Mucosa of descending colon (tissue), 3 donors: ENCODE measurements around the gene CBLN1. TPM values are rescaled to one million over a fixed set of nuclear protein-coding genes. Genes with fewer than 3 reads are reported as not detected.

Source experiments
- ATAC-seq: fragments of 200-7000 bp; cut with Tn5 transposase; one replicate; pipeline ENCODE4 v1.9.1; 2020; ENCODE audit warnings: mild to moderate bottlenecking, moderate library complexity
- DNase-seq, 3 donors: peaks; one replicate each; pipeline ENCODE4 v3.0.0-alpha.2; 2020
- H3K36me3 ChIP-seq: fragments of 200-600 bp; one replicate; pipeline ENCODE4 v1.8.0; 2021; ENCODE audit warnings: low read depth, mild to moderate bottlenecking
- H3K4me1 ChIP-seq: fragments of 200-600 bp; one replicate; pipeline ENCODE4 v1.8.0; 2021; ENCODE audit warnings: low read depth, mild to moderate bottlenecking
- H3K4me3 ChIP-seq: fragments of 200-600 bp; one replicate; pipeline ENCODE4 v1.8.0; 2021; ENCODE audit warnings: mild to moderate bottlenecking
- H3K9me3 ChIP-seq: fragments of 200-600 bp; one replicate; pipeline ENCODE4 v1.8.0; 2021; ENCODE audit warnings: mild to moderate bottlenecking
- intact Hi-C, 2 donors: fragments of 100-400 bp; cut with DNase I in 1 of 2; cut with micrococcal nuclease in 1 of 2; formaldehyde crosslinking; loops; one replicate each; pipeline versions ENCODE4 v1.11.0 to v1.11.1; 2022; cut with DNase I, micrococcal nuclease
- total RNA-seq, 3 donors: library from RNA; stranded (reverse); fragmentation: NEBNext Ultra II Directional in 2 of 3; extraction: Animal tissue kit (Norgen Biotek cat#: 25700) in 2 of 3; gene quantifications; one replicate each; pipeline versions ENCODE4 v1.2.1 to v1.2.4, GENCODE V29; 2021 to 2023
- TF ChIP-seq, protein P1 (sequence below): fragments of 200-600 bp; IDR thresholded peaks from one replicate; pipeline ENCODE4 v1.8.0; 2022; ENCODE audit warnings: antibody characterized with exemption, mild to moderate bottlenecking
- donor health status: DM: no; HTN: no; CAD: no; lungs with moderate emphysema.
- donor health status: DM: no; HTN: no; CAD: no.
- donor health status: DM: no; HTN: yes; CAD: no.

The CBLN1 gene
- total RNA-seq, 3 donors from 2014 or later, result 0.29 to 0.76 (median 0.70) TPM

DNA sequence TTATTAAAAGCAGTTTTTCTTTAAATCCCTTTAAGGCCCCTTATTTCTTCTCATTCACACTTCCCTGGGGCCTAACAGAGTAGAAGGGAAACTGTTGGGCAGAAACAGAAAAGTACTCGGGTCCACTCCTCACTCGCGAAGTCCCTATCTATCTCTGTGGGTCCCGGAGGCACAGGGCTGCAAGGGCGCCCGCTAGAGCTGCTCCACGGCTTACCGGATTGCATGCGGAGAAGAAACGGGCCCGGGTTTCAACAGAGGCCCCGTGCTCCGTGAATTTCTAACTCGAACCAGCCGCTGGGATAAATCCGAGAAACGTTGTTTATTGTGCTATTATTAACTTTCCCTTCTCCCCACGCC, 4.3 kb downstream of the CBLN1 start:
- intact Hi-C loops, result no loop called here
- TF ChIP-seq, protein P1, sequence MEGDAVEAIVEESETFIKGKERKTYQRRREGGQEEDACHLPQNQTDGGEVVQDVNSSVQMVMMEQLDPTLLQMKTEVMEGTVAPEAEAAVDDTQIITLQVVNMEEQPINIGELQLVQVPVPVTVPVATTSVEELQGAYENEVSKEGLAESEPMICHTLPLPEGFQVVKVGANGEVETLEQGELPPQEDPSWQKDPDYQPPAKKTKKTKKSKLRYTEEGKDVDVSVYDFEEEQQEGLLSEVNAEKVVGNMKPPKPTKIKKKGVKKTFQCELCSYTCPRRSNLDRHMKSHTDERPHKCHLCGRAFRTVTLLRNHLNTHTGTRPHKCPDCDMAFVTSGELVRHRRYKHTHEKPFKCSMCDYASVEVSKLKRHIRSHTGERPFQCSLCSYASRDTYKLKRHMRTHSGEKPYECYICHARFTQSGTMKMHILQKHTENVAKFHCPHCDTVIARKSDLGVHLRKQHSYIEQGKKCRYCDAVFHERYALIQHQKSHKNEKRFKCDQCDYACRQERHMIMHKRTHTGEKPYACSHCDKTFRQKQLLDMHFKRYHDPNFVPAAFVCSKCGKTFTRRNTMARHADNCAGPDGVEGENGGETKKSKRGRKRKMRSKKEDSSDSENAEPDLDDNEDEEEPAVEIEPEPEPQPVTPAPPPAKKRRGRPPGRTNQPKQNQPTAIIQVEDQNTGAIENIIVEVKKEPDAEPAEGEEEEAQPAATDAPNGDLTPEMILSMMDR, result no peak
- peaks cover 10% of the 10 kb centered on the region for H3K4me1 ChIP-seq
- no peak overlapping the region for H3K4me3 ChIP-seq
- ATAC-seq (no peak), DNase-seq (no peak)
- H3K9me3 ChIP-seq, result no peaks in the 10 kb centered on the region
- H3K36me3 ChIP-seq, result no peaks in the 10 kb centered on the region

DNA sequence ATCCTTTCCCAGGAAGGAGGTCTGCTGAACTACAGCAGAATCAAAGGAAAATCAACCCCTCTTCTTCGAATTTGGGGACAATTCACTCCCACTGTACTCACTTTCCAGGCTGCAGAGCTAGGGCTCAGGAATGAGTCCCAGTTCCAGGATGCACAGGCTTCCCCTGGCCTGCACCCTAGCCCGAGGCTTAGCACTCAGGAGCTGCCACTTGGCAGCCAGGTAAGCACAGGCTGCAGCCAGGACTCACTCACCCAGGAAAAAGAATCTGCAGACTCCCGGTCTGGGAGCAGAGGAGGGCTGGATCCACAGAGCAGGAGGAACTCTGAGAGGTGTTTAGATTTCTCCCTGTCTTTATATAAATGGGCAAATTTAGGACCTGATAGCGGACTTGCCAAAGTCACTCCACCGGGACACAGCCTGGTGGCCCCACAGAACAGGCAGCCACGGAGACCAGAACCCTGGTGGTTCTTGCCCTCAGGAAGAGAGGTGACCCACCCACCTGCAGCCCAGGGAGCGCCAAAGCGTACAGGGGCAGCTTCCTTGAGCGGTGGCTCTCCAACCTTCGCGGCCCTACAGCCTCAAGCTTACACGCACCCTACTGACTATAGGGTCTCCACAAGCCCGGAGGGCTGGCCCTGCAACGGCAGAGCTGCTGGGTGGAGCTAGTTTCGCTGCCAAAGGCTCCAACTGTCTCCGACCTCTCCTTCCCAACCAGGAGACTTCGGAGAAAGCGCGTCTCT, 4.8 kb downstream of the CBLN1 start:
- intact Hi-C loops, result no loop called here
- no peak overlapping the region for H3K4me3 ChIP-seq
- ATAC-seq (no peak), DNase-seq (no peak)
- H3K36me3 ChIP-seq, result no peaks in the 10 kb centered on the region
- H3K4me1 ChIP-seq, result peaks cover 10% of the 10 kb centered on the region
- TF ChIP-seq, protein P1, result no peak
- H3K9me3 ChIP-seq, result no peaks in the 10 kb centered on the region

DNA sequence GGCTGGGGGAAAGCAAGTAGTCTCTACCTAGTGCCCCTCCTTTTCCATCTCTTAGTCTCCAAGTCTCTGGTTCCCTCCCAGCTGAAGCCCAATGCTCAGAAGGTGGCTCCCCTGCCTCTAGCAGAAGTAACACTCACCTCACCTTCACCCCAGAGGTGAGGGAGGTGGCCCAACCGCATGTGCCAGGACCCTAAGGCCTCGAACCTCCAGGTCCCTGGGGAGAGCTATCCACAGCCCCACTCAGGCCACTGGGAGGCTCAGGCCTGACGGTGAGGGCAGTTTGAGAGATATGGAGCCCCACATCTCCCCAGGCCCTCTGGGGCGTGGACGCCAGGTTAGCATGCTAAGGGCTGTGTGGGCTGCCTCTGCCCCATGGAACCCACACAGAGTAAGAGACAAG, 5.8 kb downstream of the CBLN1 start:
- no peaks in the 10 kb centered on the region for H3K9me3 ChIP-seq
- ATAC-seq, result no peak

DNA sequence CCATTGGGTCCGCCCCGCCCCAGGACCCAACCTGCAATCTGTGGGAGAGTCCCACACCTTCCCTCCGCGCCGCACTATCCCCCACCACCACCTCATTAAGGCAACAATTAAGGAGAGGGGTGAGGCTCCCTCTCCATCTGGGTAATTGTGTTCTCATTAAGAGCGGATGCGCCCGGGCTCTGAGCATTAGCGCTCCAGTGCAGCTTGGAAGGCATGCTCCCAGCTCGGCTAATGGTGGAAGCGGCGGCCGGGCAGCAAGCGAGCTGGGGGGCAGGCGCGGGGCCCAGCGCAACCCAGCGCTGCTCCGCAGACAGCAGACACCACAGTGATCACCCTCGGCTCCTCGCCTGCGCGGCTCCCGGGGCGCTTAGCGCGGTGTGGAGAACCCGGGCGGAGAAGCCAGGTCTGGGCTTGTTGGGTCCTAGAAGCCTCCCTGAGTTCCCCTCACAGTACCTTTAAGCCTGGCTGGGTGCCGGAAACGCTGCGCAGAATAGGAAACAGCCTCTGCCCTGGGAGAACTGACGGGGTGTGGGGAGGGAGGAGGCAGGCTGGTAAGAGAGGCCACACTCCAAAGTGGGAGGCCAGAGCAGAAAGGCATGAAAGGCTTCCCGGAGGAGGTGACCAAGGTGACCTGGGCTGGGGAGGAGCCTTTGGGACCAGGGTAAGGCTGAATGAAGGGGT, 6.4 kb downstream of the CBLN1 start:
- intact Hi-C loops, result no loop called here
- Histone ChIP-seq H3K4me1 (peaks cover 3% of the 10 kb centered on the region), H3K9me3 (no peaks in the 10 kb centered on the region), H3K36me3 (no peaks in the 10 kb centered on the region), H3K4me3 (no peak overlapping the region)
- DNase-seq, result no peak
- TF ChIP-seq, protein P1, result no peak
- no peak for ATAC-seq

More for the DNA sequence above, 5.8 kb downstream of the CBLN1 start:
- intact Hi-C loops, result no loop called here
- no peak overlapping the region for H3K4me3 ChIP-seq
- DNase-seq, result no peak
- TF ChIP-seq, protein P1, result no peak
- no peaks in the 10 kb centered on the region for H3K36me3 ChIP-seq
- H3K4me1 ChIP-seq, result peaks cover 3% of the 10 kb centered on the region

DNA sequence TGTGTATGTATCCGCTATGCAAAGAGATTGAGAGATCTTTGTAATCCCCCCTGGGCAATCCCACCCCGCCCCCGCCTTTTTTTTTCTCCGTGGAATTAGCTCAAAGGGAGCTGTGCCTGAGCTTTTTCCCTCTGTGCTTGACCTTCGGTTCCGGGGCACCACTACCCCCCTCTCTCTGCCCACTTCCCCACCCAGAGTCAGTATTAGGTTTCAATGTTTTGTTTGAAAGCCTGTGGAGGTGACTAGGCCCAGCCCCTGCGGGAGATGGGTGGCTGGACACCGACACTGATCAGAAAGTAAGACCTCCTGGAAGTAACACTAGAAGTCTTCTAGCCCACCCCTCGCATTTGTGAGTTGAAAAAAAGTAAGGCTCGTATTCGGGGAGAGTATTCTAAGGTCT, 7.0 kb downstream of the CBLN1 start:
- no peaks in the 10 kb centered on the region for H3K4me1 ChIP-seq
- TF ChIP-seq, protein P1, result no peak
- no peak for ATAC-seq

More for the DNA sequence above, 7.0 kb downstream of the CBLN1 start:
- intact Hi-C loops, result no loop called here
- Histone ChIP-seq H3K4me3 (no peak overlapping the region), H3K9me3 (no peaks in the 10 kb centered on the region), H3K36me3 (no peaks in the 10 kb centered on the region)
- DNase-seq, result no peak
